ENCODE results near the gene SERPING1.

DNA sequence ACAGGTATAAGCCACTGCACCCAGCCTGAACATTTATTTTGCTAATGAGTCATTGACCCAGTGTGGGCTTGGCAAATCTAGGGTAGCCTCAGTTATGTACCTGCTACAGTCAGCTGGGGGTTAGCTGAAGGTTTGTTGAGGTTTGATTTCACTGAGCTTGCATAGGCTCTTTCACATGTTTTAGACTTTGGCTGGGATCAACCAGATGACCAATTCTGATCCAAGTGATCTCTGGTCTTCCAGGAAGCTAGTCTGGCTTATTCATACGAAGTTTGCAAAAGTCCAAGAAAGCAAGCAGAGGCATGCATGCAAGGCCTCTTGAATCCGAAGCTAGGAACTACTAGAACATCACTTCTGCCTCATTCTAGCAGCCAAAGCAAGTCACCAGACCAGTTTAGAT, 21.0 kb downstream of the SERPING1 start:
- no peak for TF ChIP-seq POLR2A (IDR thresholded peaks at IDR 0.05)
- no peak for TF ChIP-seq POLR2AphosphoS5 (IDR thresholded peaks at IDR 0.05)
- no peak for TF ChIP-seq CTCF (IDR thresholded peaks at IDR 0.05)
